Transverse colon (tissue), 4 donors: ENCODE data around the gene SAMD14. TPM values are rescaled to one million over a fixed set of nuclear protein-coding genes. Genes with fewer than 3 reads are reported as not detected.
A peak's percentile ranks its signal among the peaks of the same experiment; 100 is the strongest.

Source experiments
- DNase-seq: peaks from one replicate; pipeline ENCODE4 v3.0.0-alpha.2; 2019
- H3K27ac ChIP-seq, 4 donors: fragments of 200-600 bp; sonication (generic); 2 replicates each; pipeline ENCODE4 v1.5.1; 2016 to 2018; ENCODE audit warnings: inconsistent platforms in 4 of 4
- H3K27me3 ChIP-seq: fragments of 200-600 bp; sonication (generic); 2 replicates; pipeline ENCODE4 v1.5.1; 2017; ENCODE audit warnings: inconsistent platforms
- H3K36me3 ChIP-seq, 4 donors: fragments of 200-600 bp; sonication (generic); 2 replicates each; pipeline ENCODE4 v1.5.1; 2017 to 2019; ENCODE audit warnings: inconsistent platforms in 4 of 4
- H3K4me1 ChIP-seq, 4 donors: fragments of 200-600 bp; sonication (generic); 2 replicates each; pipeline ENCODE4 v1.5.1; 2017 to 2020; ENCODE audit warnings: inconsistent platforms in 4 of 4
- H3K4me3 ChIP-seq, 4 donors: fragments of 200-600 bp; sonication (generic); 1 replicate in 1 of 4; 2 replicates in 3 of 4; pipeline versions ENCODE4 v1.5.1 to v1.6.1; 2017 to 2019; ENCODE audit warnings: inconsistent platforms in 4 of 4
- H3K9me3 ChIP-seq, 2 donors: fragments of 200-600 bp; sonication (generic); 2 replicates each; pipeline ENCODE4 v1.5.1; 2017 to 2019; ENCODE audit warnings: inconsistent platforms in 2 of 2
- CTCF ChIP-seq, 5 experiments: fragments of 200-600 bp in 3 of 5; fragments of 450-650 bp in 2 of 5; sonication (generic) in 3 of 5; IDR thresholded peaks; 1 replicate in 2 of 5; 2 replicates in 3 of 5; pipeline ENCODE4 v1.5.1; 2016 to 2017; ENCODE audit warnings: antibody characterized with exemption in 5 of 5, inconsistent platforms in 3 of 5, mild to moderate bottlenecking in 2 of 5, moderate library complexity in 1 of 5
- EP300 ChIP-seq: sonication (generic); formaldehyde crosslinking; IDR thresholded peaks from one replicate; pipeline ENCODE4 v1.6.1; 2017; ENCODE audit warnings: antibody characterized with exemption, low read depth
- POLR2A ChIP-seq: fragments of 450-650 bp; IDR thresholded peaks from one replicate; pipeline ENCODE4 v1.6.1; 2016; ENCODE audit warnings: antibody characterized with exemption, mild to moderate bottlenecking, moderate library complexity
- POLR2AphosphoS5 ChIP-seq, 3 donors: sonication (generic); formaldehyde crosslinking; IDR thresholded peaks; one replicate each; pipeline ENCODE4 v1.6.1; 2016; ENCODE audit warnings: antibody characterized with exemption in 3 of 3
- WGBS, 2 donors: methylation state at CpG; one replicate each; pipeline ENCODE4 v1.1.5; 2018; ENCODE audit warnings: low coverage in 1 of 2; 5-methylcytosine and 5-hydroxymethylcytosine counted together
- in situ Hi-C, 4 donors: fragments of 200-750 bp; cut with MboI; loops; one replicate each; pipeline versions ENCODE4 v1.15.0 to v1.15.1; 2017; ENCODE audit warnings: low sequenced_read_pairs in 3 of 4, low pct_ligation_motif_present in 1 of 4, low pct_unique_long_range_greater_than_20kb in 1 of 4
- intact Hi-C: fragments of 100-400 bp; cut with DNase I; formaldehyde crosslinking; loops from one replicate; pipeline ENCODE4 v1.15.1; 2023; ENCODE audit warnings: low total_unique reads
- total RNA-seq, 4 donors: library from RNA; depleted of rRNA; stranded (reverse); fragments of >200 nt; gene quantifications; one replicate each; pipeline ENCODE4 v1.1.0, GENCODE V29; 2016

The SAMD14 gene
- total RNA-seq, 4 donors from 2014 or later: 0.14 to 1.8 (median 0.32) TPM; not detected in 1

GRCh38 chr17:50123649-50124349 is 6.2 kb downstream of the SAMD14 start:
- Histone ChIP-seq H3K4me1 (peaks cover 2 to 24% (median 4%) of the 10 kb centered on the region in 4 donors), H3K27ac (peak overlapping the region in 1 of 4 donors; percentile 42), H3K9me3 (no peaks in the 10 kb centered on the region), H3K4me3 (no peak overlapping the region), H3K36me3 (no peaks in the 10 kb centered on the region), H3K27me3 (peaks cover 9% of the 10 kb centered on the region)
- DNase-seq: no peak
- TF ChIP-seq POLR2AphosphoS5 (IDR thresholded peaks at IDR 0.05) (no peak), CTCF (IDR thresholded peaks at IDR 0.05) (no peak), POLR2A (no peak), EP300 (no peak)
- in situ Hi-C loops (no loop called here), intact Hi-C loops (no loop called here)
- WGBS, 2 donors: 40 to 57% methylated on average over 2 to 12 of the region's 12 CpGs

GRCh38 chr17:50122945-50123344 is 7.0 kb downstream of the SAMD14 start:
- in situ Hi-C loops: no loop called here
- peaks cover 7% of the 10 kb centered on the region for H3K27me3 ChIP-seq
- intact Hi-C loops: no loop called here
- 88 to 100% methylated on average over 2 to 3 of the region's 3 CpGs for WGBS, 2 donors
- peaks cover 0 to 15% (median 0%) of the 10 kb centered on the region in 4 donors for H3K4me1 ChIP-seq
- H3K4me3 ChIP-seq: no peak overlapping the region
- no peaks in the 10 kb centered on the region for H3K9me3 ChIP-seq
- no peaks in the 10 kb centered on the region for H3K36me3 ChIP-seq
- no peak for DNase-seq
- TF ChIP-seq POLR2AphosphoS5 (IDR thresholded peaks at IDR 0.05) (no peak), EP300 (no peak), POLR2A (no peak), CTCF (IDR thresholded peaks at IDR 0.05) (no peak)
- H3K27ac ChIP-seq: no peak overlapping the region

DNA sequence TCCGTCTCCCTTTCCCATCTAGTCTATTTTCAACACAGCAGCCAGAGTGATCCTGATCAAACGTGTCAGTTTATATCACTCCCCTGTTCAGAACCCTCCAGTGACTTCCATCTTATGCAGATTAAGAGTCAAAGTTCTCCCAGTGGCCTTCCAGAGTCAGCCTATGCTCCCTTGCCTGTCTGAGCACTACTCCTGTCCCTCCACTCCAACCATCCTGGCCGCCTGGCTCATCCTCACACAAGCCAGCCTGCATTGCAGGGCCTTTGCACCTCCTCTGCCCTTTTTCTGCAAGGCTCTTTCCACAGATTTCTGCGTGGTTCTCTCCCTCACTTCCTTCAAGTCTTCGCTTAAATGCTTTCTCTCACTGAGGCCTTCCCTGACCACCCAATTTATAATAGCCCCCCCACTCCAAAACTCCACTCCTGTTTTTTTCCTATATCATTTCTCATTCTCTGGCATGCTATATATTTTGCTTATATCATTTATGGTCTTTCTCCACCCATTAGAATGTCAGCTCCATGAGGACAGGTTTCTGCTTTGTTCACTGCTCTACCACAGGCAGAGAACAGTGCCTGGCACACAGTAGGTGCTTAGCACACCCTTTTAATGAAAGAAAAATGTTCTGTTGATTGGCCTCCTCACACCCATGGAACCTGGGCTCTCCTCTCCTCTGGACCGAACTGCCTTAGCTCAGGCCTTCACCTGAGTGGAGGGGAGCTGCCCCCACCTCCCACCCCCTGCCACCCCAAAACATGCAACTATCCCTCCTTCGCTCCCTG is 9.3 kb downstream of the SAMD14 start:
- in situ Hi-C loops (no loop called here), intact Hi-C loops (no loop called here)
- peaks cover 15% of the 10 kb centered on the region for H3K27me3 ChIP-seq
- WGBS, 2 donors: 76 to 87% methylated on average over 5 to 7 of the region's 7 CpGs
- H3K4me1 ChIP-seq: peaks cover 3 to 21% (median 10%) of the 10 kb centered on the region in 4 donors
- H3K27ac ChIP-seq: no peak overlapping the region
- no peak for DNase-seq
- H3K36me3 ChIP-seq: no peaks in the 10 kb centered on the region
- no peaks in the 10 kb centered on the region for H3K9me3 ChIP-seq
- TF ChIP-seq POLR2AphosphoS5 (IDR thresholded peaks at IDR 0.05) (no peak), CTCF (IDR thresholded peaks at IDR 0.05) (no peak), POLR2A (no peak), EP300 (no peak)
- H3K4me3 ChIP-seq: no peak overlapping the region

DNA sequence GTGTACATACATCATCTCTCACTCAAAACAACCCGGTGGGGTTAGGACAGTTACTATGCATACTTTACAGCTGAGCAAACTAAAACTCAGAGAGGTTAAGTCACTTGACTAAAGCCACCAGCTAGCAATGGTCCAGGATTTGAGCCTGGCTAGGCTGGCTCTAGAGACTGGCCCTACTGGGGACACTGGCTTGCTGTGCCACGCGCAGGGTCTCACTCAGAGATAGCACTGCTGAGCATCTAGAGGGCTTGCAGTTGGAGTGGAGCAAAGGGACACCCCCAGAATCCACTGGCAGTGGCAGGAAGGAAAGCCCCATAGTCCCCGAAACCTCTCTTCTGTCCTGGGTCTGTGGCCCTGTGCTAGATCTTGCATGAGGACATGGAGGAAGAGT is 11.1 kb downstream of the SAMD14 start:
- H3K4me1 ChIP-seq: peaks cover 3 to 25% (median 10%) of the 10 kb centered on the region in 4 donors
- no peak overlapping the region for H3K27ac ChIP-seq
- WGBS, 2 donors: 84% methylated on average over 4 of the region's 4 CpGs; no CpG with 5 or more reads in 1 of the 2 donors
- H3K36me3 ChIP-seq: no peaks in the 10 kb centered on the region
- DNase-seq: no peak
- no peak for TF ChIP-seq EP300
- TF ChIP-seq POLR2AphosphoS5 (IDR thresholded peaks at IDR 0.05): no peak
- no peak for TF ChIP-seq POLR2A
- no peak for TF ChIP-seq CTCF (IDR thresholded peaks at IDR 0.05)
- H3K4me3 ChIP-seq: no peak overlapping the region
- no peaks in the 10 kb centered on the region for H3K9me3 ChIP-seq
- in situ Hi-C loops (no loop called here), intact Hi-C loops (no loop called here)
- peaks cover 18% of the 10 kb centered on the region for H3K27me3 ChIP-seq
